Measurements from ENCODE around the gene PRR9.
"Not testable (repeated sequence)": the region's sequence is repeated elsewhere in the genome, so short reads cannot be mapped to it uniquely, and the experiment has no call there.

PRR9 gene

GRCh38 chr1:153229076-153229829 is 11.9 kb downstream of the PRR9 start:
- DNase-seq (ENCODE audit: low read depth): not testable (repeated sequence)

- DNase-seq (ENCODE audit: low read depth): no peak
Observed at GRCh38 chr1:153231363-153231762, 14.0 kb downstream of the PRR9 start.

- no peak for DNase-seq (ENCODE audit: low read depth)
Observed at GRCh38 chr1:153231785-153232184, 14.4 kb downstream of the PRR9 start.

GRCh38 chr1:153232553-153232952 is 15.2 kb downstream of the PRR9 start:
- no peak for DNase-seq (ENCODE audit: low read depth)

GRCh38 chr1:153233448-153233847 is 16.1 kb downstream of the PRR9 start:
- no peak for DNase-seq (ENCODE audit: low read depth)

GRCh38 chr1:153238527-153238926 is 21.1 kb downstream of the PRR9 start:
- DNase-seq (ENCODE audit: low read depth): no peak

- DNase-seq (ENCODE audit: low read depth): no peak
Observed at GRCh38 chr1:153242160-153242559, 24.8 kb downstream of the PRR9 start.

- no peak for DNase-seq (ENCODE audit: low read depth)
Observed at GRCh38 chr1:153245466-153245865, 28.1 kb downstream of the PRR9 start.

GRCh38 chr1:153246018-153246417 is 28.6 kb downstream of the PRR9 start:
- DNase-seq (ENCODE audit: low read depth): no peak

GRCh38 chr1:153246825-153247224 is 29.4 kb downstream of the PRR9 start:
- DNase-seq (ENCODE audit: low read depth): no peak

GRCh38 chr1:153248176-153248879 is 30.9 kb downstream of the PRR9 start:
- DNase-seq (ENCODE audit: low read depth): no peak

- DNase-seq (ENCODE audit: low read depth): no peak
Observed at GRCh38 chr1:153250166-153250565, 32.8 kb downstream of the PRR9 start.

GRCh38 chr1:153251087-153251486 is 33.7 kb downstream of the PRR9 start:
- no peak for DNase-seq (ENCODE audit: low read depth)

GRCh38 chr1:153251562-153251961 is 34.2 kb downstream of the PRR9 start:
- DNase-seq (ENCODE audit: low read depth): no peak

GRCh38 chr1:153251988-153252387 is 34.6 kb downstream of the PRR9 start:
- DNase-seq (ENCODE audit: low read depth): no peak

GRCh38 chr1:153253076-153253475 is 35.7 kb downstream of the PRR9 start:
- DNase-seq (ENCODE audit: low read depth): no peak

- DNase-seq (ENCODE audit: low read depth): no peak
Observed at GRCh38 chr1:153253693-153254092, 36.3 kb downstream of the PRR9 start.

GRCh38 chr1:153259387-153259786 is 42.0 kb downstream of the PRR9 start, which contains the start of gene LORICRIN:
LORICRIN (plus strand) TSS chr1:153259687; CDS start chr1:153260950, 1,263 bp downstream.
- no peak for DNase-seq (ENCODE audit: low read depth)

GRCh38 chr1:153260585-153261280 is 43.3 kb downstream of the PRR9 start:
- DNase-seq (ENCODE audit: low read depth): no peak

- no peak for DNase-seq (ENCODE audit: low read depth)
Observed at GRCh38 chr1:153261281-153262069, 44.1 kb downstream of the PRR9 start.

GRCh38 chr1:153262070-153262366 is 44.6 kb downstream of the PRR9 start:
- DNase-seq (ENCODE audit: low read depth): no peak

- DNase-seq (ENCODE audit: low read depth): no peak
Observed at GRCh38 chr1:153262462-153263157, 45.2 kb downstream of the PRR9 start.

Data from HS-27A (cell line).